NB4 (cell line): ENCODE results near the gene MBNL1.
A peak's percentile ranks its signal among the peaks of the same experiment; 100 is the strongest.
"Not testable (repeated sequence)": the region's sequence is repeated elsewhere in the genome, so short reads cannot be mapped to it uniquely, and the experiment has no call there.

ENCODE experiments used
- DNase-seq: peaks from one replicate; pipeline ENCODE4 v3.0.0; 2010; ENCODE audit warnings: low read depth
- H3K4me3 ChIP-seq: one replicate; pipeline ENCODE4 v1.5.1; 2011; ENCODE audit warnings: mild to moderate bottlenecking, low read depth, low read length, moderate library complexity
- CTCF ChIP-seq: IDR thresholded peaks from one replicate; pipeline ENCODE4 v1.5.1; 2012; ENCODE audit warnings: low read depth, low read length
- MAX ChIP-seq: IDR thresholded peaks from 2 replicates; pipeline ENCODE4 v1.6.1; 2011; ENCODE audit warnings: low read depth, low read length
- MYC ChIP-seq: IDR thresholded peaks from 2 replicates; pipeline ENCODE4 v1.6.1; 2011; ENCODE audit warnings: low read depth, low read length
- POLR2A ChIP-seq: IDR thresholded peaks from 2 replicates; pipeline ENCODE4 v1.6.1; 2011; ENCODE audit warnings: mild to moderate bottlenecking; ENCODE audit not compliant: insufficient read length; ENCODE audit errors: extremely low read depth

MBNL1 gene

GRCh38 chr3:152391671-152392070 is 122.9 kb downstream of the MBNL1 start:
- DNase-seq: no peak
- TF ChIP-seq MAX (no peak), MYC (no peak)
- H3K4me3 ChIP-seq: no peak overlapping the region

GRCh38 chr3:152392272-152392880 is 123.6 kb downstream of the MBNL1 start:
- TF ChIP-seq POLR2A (no peak), MYC (no peak), CTCF (no peak), MAX (no peak)
- DNase-seq: no peak
- H3K4me3 ChIP-seq: no peak overlapping the region

- no peak for TF ChIP-seq CTCF
- no peak for TF ChIP-seq POLR2A
- no peak for TF ChIP-seq MAX
- no peak for TF ChIP-seq MYC
- H3K4me3 ChIP-seq: no peak overlapping the region
- DNase-seq: no peak
These were observed 125.5 kb downstream of the MBNL1 start for GRCh38 chr3:152394246-152394645.

GRCh38 chr3:152395764-152396163 is 127.0 kb downstream of the MBNL1 start:
- H3K4me3 ChIP-seq: no peak overlapping the region
- no peak for TF ChIP-seq CTCF
- TF ChIP-seq MAX: no peak
- TF ChIP-seq POLR2A: no peak
- no peak for TF ChIP-seq MYC
- no peak for DNase-seq

- H3K4me3 ChIP-seq: no peak overlapping the region
- DNase-seq: no peak
- TF ChIP-seq POLR2A (no peak), MYC (no peak), CTCF (no peak), MAX (no peak)
These were observed 128.1 kb downstream of the MBNL1 start for GRCh38 chr3:152396867-152397266.

- H3K4me3 ChIP-seq, DNase-seq: not testable (repeated sequence)
These were observed 128.6 kb downstream of the MBNL1 start for GRCh38 chr3:152397348-152397747.

- DNase-seq: peak; percentile 34
- no peak for TF ChIP-seq MYC
- TF ChIP-seq CTCF: no peak
- TF ChIP-seq POLR2A: no peak
- TF ChIP-seq MAX: no peak
- no peak overlapping the region for H3K4me3 ChIP-seq
These were observed 129.8 kb downstream of the MBNL1 start for GRCh38 chr3:152398495-152398894.
